ENCODE results near the gene OSBPL5. TPM values are rescaled to one million over a fixed set of nuclear protein-coding genes. Genes with fewer than 3 reads are reported as not detected.

OSBPL5 gene
- total and polyA plus RNA-seq, 2 donors (not counting 1 experiment from before 2014, with no cell fraction given): 12.4 to 49.0 TPM

DNA sequence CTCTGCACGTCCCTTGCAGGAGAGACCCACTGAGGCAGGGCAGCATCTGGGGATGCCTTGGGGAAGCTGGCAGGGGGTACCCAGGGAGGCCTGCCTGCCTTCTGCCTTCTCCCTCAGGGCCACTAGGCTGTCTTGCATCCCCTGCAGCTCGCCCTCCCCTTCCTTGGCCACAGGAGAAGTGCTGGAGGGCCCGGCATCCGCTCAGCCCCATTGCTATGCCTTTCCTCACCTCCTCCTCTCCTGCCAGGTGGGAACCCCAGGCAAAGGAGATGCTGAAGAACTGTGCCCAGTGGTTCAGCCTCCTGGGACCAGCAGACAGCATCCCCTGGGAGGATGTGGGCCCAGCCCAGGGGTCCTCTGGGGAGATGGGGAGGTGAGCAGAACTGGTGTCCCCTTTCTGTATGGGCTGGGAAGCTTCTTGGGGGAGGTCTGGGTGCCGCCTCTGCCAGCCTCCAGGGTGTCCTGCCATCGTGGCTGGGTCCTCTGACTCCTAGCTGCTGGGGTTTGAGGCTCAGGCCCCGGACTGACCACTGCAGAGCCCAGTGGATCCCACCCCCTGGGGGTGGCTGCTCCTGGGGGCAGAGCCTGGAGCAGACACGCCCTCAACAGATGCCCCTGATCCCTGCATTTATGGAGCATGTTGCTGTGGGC is 32.9 kb upstream of the OSBPL5 start:
- no peaks in the 10 kb centered on the region for H3K9me3 ChIP-seq (ENCODE audit: control insufficient read depth, insufficient read depth, low read depth, low read length)
- no peak overlapping the region for H3K4me2 ChIP-seq (ENCODE audit: extremely low read depth, insufficient read depth, low read length)
- no peak for TF ChIP-seq EZH2 (IDR thresholded peaks at IDR 0.05; ENCODE audit: low read length, missing control alignments)
- TF ChIP-seq, protein P1, sequence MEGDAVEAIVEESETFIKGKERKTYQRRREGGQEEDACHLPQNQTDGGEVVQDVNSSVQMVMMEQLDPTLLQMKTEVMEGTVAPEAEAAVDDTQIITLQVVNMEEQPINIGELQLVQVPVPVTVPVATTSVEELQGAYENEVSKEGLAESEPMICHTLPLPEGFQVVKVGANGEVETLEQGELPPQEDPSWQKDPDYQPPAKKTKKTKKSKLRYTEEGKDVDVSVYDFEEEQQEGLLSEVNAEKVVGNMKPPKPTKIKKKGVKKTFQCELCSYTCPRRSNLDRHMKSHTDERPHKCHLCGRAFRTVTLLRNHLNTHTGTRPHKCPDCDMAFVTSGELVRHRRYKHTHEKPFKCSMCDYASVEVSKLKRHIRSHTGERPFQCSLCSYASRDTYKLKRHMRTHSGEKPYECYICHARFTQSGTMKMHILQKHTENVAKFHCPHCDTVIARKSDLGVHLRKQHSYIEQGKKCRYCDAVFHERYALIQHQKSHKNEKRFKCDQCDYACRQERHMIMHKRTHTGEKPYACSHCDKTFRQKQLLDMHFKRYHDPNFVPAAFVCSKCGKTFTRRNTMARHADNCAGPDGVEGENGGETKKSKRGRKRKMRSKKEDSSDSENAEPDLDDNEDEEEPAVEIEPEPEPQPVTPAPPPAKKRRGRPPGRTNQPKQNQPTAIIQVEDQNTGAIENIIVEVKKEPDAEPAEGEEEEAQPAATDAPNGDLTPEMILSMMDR (conservative IDR thresholded peaks at IDR 0.05 in 1 of 2, IDR thresholded peaks at IDR 0.05 in 1 of 2; ENCODE audit: low read depth in 1 of 2, low read length in 2 of 2): no peak
- no peak overlapping the region for H3K4me3 ChIP-seq (replicated peaks in 1 of 4; ENCODE audit: control extremely low read depth in 1 of 4, insufficient read depth in 1 of 4, low read depth in 3 of 4, low read length in 4 of 4)
- H4K20me1 ChIP-seq (ENCODE audit: control insufficient read depth, extremely low read depth, insufficient read depth, low read length): no peaks in the 10 kb centered on the region
- H3K36me3 ChIP-seq (ENCODE audit: control insufficient read depth, insufficient read depth, low read length): no peaks in the 10 kb centered on the region
- H3K4me1 ChIP-seq (ENCODE audit: control insufficient read depth, extremely low read depth, insufficient read depth, low read length): no peaks in the 10 kb centered on the region
- no peaks in the 10 kb centered on the region for H3K79me2 ChIP-seq (ENCODE audit: control insufficient read depth, insufficient read depth, low read length)
- DNase-seq (ENCODE audit: low read depth in 2 of 2): no peak
- H3K27ac ChIP-seq (ENCODE audit: insufficient read depth, low read length): no peak overlapping the region
- peaks cover 16% of the 10 kb centered on the region for H3K27me3 ChIP-seq (ENCODE audit: control insufficient read depth, insufficient read depth, low read length)
- no peak overlapping the region for H3K9ac ChIP-seq (ENCODE audit: insufficient read depth, low read length)
- H2AFZ ChIP-seq (ENCODE audit: low read length): no peak overlapping the region

DNA sequence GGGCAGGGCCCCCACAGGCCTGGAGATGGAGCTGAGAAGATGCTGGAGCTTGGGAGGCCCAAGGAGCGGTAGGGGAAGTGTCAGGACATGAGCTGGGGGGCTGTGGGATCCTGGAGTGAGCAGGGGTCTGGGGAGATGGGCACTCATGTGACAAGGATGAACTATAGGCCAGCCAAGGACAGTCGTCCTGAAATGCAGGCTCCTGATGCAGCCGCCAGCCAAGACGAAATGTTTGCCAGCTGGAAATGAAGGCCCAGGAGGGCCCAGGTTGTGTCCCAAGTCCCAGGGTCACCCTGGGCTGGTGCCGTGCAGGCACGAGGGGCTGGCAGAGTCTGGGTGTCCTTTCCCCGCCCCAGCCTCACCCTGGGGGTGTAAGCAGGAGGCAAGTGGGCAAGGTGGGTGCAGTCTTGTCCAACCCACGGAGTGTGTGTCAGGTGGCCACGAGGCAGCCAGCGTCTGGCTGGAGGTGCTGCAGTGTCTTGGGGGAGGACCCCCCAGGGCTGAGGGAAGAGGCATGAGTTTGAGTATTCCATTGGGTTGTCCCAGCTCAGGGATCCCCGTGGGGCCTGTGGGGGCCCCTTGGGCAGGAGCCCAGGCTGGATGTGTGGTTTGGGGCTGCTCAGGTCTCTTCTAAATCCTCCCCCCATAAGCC is 32.1 kb upstream of the OSBPL5 start:
- H3K4me3 ChIP-seq (replicated peaks in 1 of 4; ENCODE audit: control extremely low read depth in 1 of 4, insufficient read depth in 1 of 4, low read depth in 3 of 4, low read length in 4 of 4): no peak overlapping the region
- H3K27me3 ChIP-seq (ENCODE audit: control insufficient read depth, insufficient read depth, low read length): peaks cover 10% of the 10 kb centered on the region
- no peaks in the 10 kb centered on the region for H4K20me1 ChIP-seq (ENCODE audit: control insufficient read depth, extremely low read depth, insufficient read depth, low read length)
- no peaks in the 10 kb centered on the region for H3K9me3 ChIP-seq (ENCODE audit: control insufficient read depth, insufficient read depth, low read depth, low read length)
- no peaks in the 10 kb centered on the region for H3K79me2 ChIP-seq (ENCODE audit: control insufficient read depth, insufficient read depth, low read length)
- H3K4me2 ChIP-seq (ENCODE audit: extremely low read depth, insufficient read depth, low read length): no peak overlapping the region
- DNase-seq (ENCODE audit: low read depth in 2 of 2): no peak
- H3K4me1 ChIP-seq (ENCODE audit: control insufficient read depth, extremely low read depth, insufficient read depth, low read length): no peaks in the 10 kb centered on the region
- H3K36me3 ChIP-seq (ENCODE audit: control insufficient read depth, insufficient read depth, low read length): no peaks in the 10 kb centered on the region
- no peak overlapping the region for H3K27ac ChIP-seq (ENCODE audit: insufficient read depth, low read length)
- H3K9ac ChIP-seq (ENCODE audit: insufficient read depth, low read length): no peak overlapping the region
- no peak for TF ChIP-seq EZH2 (IDR thresholded peaks at IDR 0.05; ENCODE audit: low read length, missing control alignments)
- TF ChIP-seq, protein P1 (conservative IDR thresholded peaks at IDR 0.05 in 1 of 2, IDR thresholded peaks at IDR 0.05 in 1 of 2; ENCODE audit: low read depth in 1 of 2, low read length in 2 of 2): no peak
- H2AFZ ChIP-seq (ENCODE audit: low read length): no peak overlapping the region

DNA sequence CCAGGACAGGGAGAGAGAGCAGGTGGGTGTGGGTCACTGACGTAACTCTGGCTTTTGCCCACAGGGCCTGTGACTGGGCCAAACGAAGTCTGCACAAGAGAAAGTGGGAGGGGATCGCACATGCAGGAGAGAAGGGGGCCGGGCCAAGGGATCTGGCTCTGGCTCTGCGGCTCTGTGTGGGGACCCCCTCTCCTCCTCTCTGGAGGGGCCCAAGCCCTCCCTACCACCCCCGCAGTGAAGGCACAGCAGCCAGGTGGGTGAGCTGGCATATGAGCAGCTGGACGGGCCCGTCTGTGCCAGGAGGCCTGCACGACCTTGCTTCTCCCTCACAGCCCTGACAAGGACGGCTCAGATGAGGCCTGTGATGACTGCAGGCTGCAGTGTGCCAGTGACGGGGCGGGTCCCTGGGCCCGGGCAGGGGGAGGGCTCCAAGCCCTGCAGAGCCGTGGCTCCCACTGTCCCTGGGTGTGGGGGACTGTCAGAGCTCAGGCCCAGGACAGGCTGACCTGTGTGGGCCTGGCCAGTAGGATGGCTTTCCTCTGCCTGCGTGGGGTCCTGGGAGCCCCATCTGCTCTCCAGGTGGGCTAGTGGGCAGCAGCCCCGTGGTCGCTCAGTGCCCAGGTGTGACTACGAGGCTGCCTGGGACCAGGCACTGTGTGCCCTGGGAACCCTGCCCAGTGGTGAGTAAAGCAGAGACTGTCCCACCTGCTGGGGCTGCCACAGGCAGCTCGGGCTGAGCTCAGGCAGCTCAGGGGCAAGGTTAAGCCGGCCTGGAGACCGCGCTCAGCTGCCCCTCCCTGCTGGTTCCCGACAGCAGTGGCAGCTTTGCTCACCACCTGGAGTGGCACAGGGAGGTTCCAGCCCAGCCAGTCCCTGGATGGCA is 31.3 kb upstream of the OSBPL5 start:
- Histone ChIP-seq H3K79me2 (ENCODE audit: control insufficient read depth, insufficient read depth, low read length) (no peaks in the 10 kb centered on the region), H3K36me3 (ENCODE audit: control insufficient read depth, insufficient read depth, low read length) (no peaks in the 10 kb centered on the region), H3K4me3 (replicated peaks in 1 of 4; ENCODE audit: control extremely low read depth in 1 of 4, insufficient read depth in 1 of 4, low read depth in 3 of 4, low read length in 4 of 4) (no peak overlapping the region), H3K27ac (ENCODE audit: insufficient read depth, low read length) (no peak overlapping the region), H3K4me2 (ENCODE audit: extremely low read depth, insufficient read depth, low read length) (no peak overlapping the region), H3K4me1 (ENCODE audit: control insufficient read depth, extremely low read depth, insufficient read depth, low read length) (no peaks in the 10 kb centered on the region), H3K9me3 (ENCODE audit: control insufficient read depth, insufficient read depth, low read depth, low read length) (no peaks in the 10 kb centered on the region), H3K9ac (ENCODE audit: insufficient read depth, low read length) (no peak overlapping the region), H2AFZ (ENCODE audit: low read length) (no peak overlapping the region), H3K27me3 (ENCODE audit: control insufficient read depth, insufficient read depth, low read length) (peaks cover 2% of the 10 kb centered on the region), H4K20me1 (ENCODE audit: control insufficient read depth, extremely low read depth, insufficient read depth, low read length) (no peaks in the 10 kb centered on the region)
- DNase-seq (ENCODE audit: low read depth in 2 of 2): no peak
- TF ChIP-seq, protein P1 (conservative IDR thresholded peaks at IDR 0.05 in 1 of 2, IDR thresholded peaks at IDR 0.05 in 1 of 2; ENCODE audit: low read depth in 1 of 2, low read length in 2 of 2): no peak
- TF ChIP-seq EZH2 (IDR thresholded peaks at IDR 0.05; ENCODE audit: low read length, missing control alignments): no peak
